DMS153 (cell line): Measurements from ENCODE around the gene KLK14.

Experiments used
- DNase-seq: peaks from one replicate; lab custom pipeline; 2025; lab: John Stamatoyannopoulos, UW

KLK14 gene

GRCh38 chr19:51084505-51084904 lies 1.8 kb upstream of the KLK14 start:
- no peak for DNase-seq

- no peak for DNase-seq
These were observed 1.1 kb upstream of the KLK14 start for GRCh38 chr19:51083783-51084182.

- DNase-seq = no peak
These were observed 494 bp upstream of the KLK14 start for GRCh38 chr19:51083181-51083580.

- no peak for DNase-seq
These were observed 1.2 kb downstream of the KLK14 start for GRCh38 chr19:51081476-51081875.

- DNase-seq = no peak
These were observed 3.1 kb downstream of the KLK14 start for GRCh38 chr19:51079481-51080110.

GRCh38 chr19:51078731-51079130 lies 4.0 kb downstream of the KLK14 start:
- DNase-seq = no peak

- no peak for DNase-seq
These were observed 4.6 kb downstream of the KLK14 start for GRCh38 chr19:51078104-51078503.

- no peak for DNase-seq
These were observed 6.0 kb downstream of the KLK14 start for GRCh38 chr19:51076631-51077213.

GRCh38 chr19:51075998-51076397 lies 6.7 kb downstream of the KLK14 start:
- no peak for DNase-seq

- DNase-seq = peak; percentile 95
These were observed 11.6 kb downstream of the KLK14 start for GRCh38 chr19:51071095-51071405.

GRCh38 chr19:51070334-51071094 lies 12.2 kb downstream of the KLK14 start:
- peak; percentile 35 for DNase-seq

- DNase-seq = no peak
These were observed 16.1 kb downstream of the KLK14 start for GRCh38 chr19:51066393-51067186.

GRCh38 chr19:51065221-51065960 lies 17.3 kb downstream of the KLK14 start:
- DNase-seq = no peak

- no peak for DNase-seq
These were observed 18.0 kb downstream of the KLK14 start, which contains the start of gene KLK13 for GRCh38 chr19:51064534-51065220. KLK13 (minus strand) TSS chr19:51065092; CDS start chr19:51065067, 25 bp downstream.

- no peak for DNase-seq
These were observed 19.0 kb downstream of the KLK14 start for GRCh38 chr19:51063664-51064063.

- DNase-seq = no peak
These were observed 21.7 kb downstream of the KLK14 start for GRCh38 chr19:51060973-51061372.

- DNase-seq = no peak
These were observed 22.4 kb downstream of the KLK14 start for GRCh38 chr19:51060336-51060735.

- no peak for DNase-seq
These were observed 23.0 kb downstream of the KLK14 start for GRCh38 chr19:51059715-51060114.

GRCh38 chr19:51055866-51056265 lies 26.8 kb downstream of the KLK14 start:
- no peak for DNase-seq

- no peak for DNase-seq
These were observed 35.7 kb downstream of the KLK14 start for GRCh38 chr19:51047031-51047335.

- no peak for DNase-seq
These were observed 38.4 kb downstream of the KLK14 start for GRCh38 chr19:51044327-51044726.
